Natural killer cell (primary cell): ENCODE results near the gene OSBPL9. TPM values are rescaled to one million over a fixed set of nuclear protein-coding genes. Genes with fewer than 3 reads are reported as not detected.
A peak's percentile ranks its signal among the peaks of the same experiment; 100 is the strongest.

Source experiments
- ATAC-seq, 3 donors: fragments of 150-1000 bp in 2 of 3; fragments of 200-7000 bp in 1 of 3; cut with Tn5 transposase; 1 replicate in 1 of 3; 2 replicates in 2 of 3; pipeline ENCODE4 v1.10.0; 2021; ENCODE audit warnings: mild to moderate bottlenecking in 2 of 3, moderate library complexity in 2 of 3
- DNase-seq, 2 donors: peaks; one replicate each; pipeline versions ENCODE4 v3.0.0 to v3.0.0-alpha.2; 2013 to 2021; ENCODE audit warnings: mixed read lengths in 1 of 2
- H3K27ac ChIP-seq: one replicate; pipeline ENCODE4 v1.5.1; 2013; ENCODE audit warnings: mild to moderate bottlenecking, low read length
- H3K27me3 ChIP-seq: one replicate; pipeline ENCODE4 v1.6.1; 2013; ENCODE audit warnings: low read length; ENCODE audit not compliant: control insufficient read depth, insufficient read depth
- H3K36me3 ChIP-seq: one replicate; pipeline ENCODE4 v1.6.1; 2013; ENCODE audit warnings: low read length; ENCODE audit not compliant: control insufficient read depth, insufficient read depth
- H3K4me1 ChIP-seq: one replicate; pipeline ENCODE4 v1.6.1; 2013; ENCODE audit warnings: low read length; ENCODE audit not compliant: control insufficient read depth, insufficient read depth
- H3K4me3 ChIP-seq: one replicate; pipeline ENCODE4 v1.5.1; 2013; ENCODE audit warnings: low read length
- H3K9me3 ChIP-seq: one replicate; pipeline ENCODE4 v1.6.1; 2013; ENCODE audit warnings: low read length; ENCODE audit not compliant: control insufficient read depth, insufficient read depth
- H3K27ac Mint-ChIP-seq, 2 donors: one replicate each; pipeline ENCODE4 v1.8.0; 2022; ENCODE audit warnings: mild to moderate bottlenecking in 2 of 2, mixed read lengths in 2 of 2, moderate library complexity in 1 of 2
- H3K27me3 Mint-ChIP-seq, 2 donors: one replicate each; pipeline ENCODE4 v1.8.0; 2022; ENCODE audit warnings: low read depth in 2 of 2, mixed read lengths in 2 of 2
- H3K36me3 Mint-ChIP-seq: one replicate; pipeline ENCODE4 v1.8.0; 2022; ENCODE audit warnings: mixed read lengths
- H3K4me1 Mint-ChIP-seq, 2 donors: one replicate each; pipeline ENCODE4 v1.8.0; 2022; ENCODE audit warnings: mixed read lengths in 2 of 2
- H3K4me3 Mint-ChIP-seq: one replicate; pipeline ENCODE4 v1.8.0; 2022; ENCODE audit warnings: mild to moderate bottlenecking, moderate library complexity, mixed read lengths
- H3K9me3 Mint-ChIP-seq, 2 donors: one replicate each; pipeline ENCODE4 v1.8.0; 2022; ENCODE audit warnings: mixed read lengths in 2 of 2
- WGBS: methylation state at CpG from one replicate; pipeline ENCODE4 v1.1.7; 2013; ENCODE audit warnings: missing lambda C conversion rate; ENCODE audit not compliant: insufficient coverage; 5-methylcytosine and 5-hydroxymethylcytosine counted together
- intact Hi-C: fragments of 100-400 bp; cut with micrococcal nuclease; formaldehyde crosslinking; loops from one replicate; pipeline ENCODE4 v1.14.2; 2022
- total RNA-seq, 4 donors: library from RNA; stranded (reverse); fragments of 120-200 nt in 1 of 4; gene quantifications; one replicate each; pipeline versions ENCODE4 v1.2.3 to v1.2.4, GENCODE V29; 2013 to 2022
- TF ChIP-seq, protein P1 (sequence below): fragments of 200-600 bp; IDR thresholded peaks from one replicate; pipeline ENCODE4 v1.8.0; 2022; ENCODE audit warnings: antibody characterized with exemption

OSBPL9 gene
- total RNA-seq, 3 donors from 2014 or later (not counting 1 experiment from before 2014, with no cell fraction given), result 53.0 to 72.6 (median 62.0) TPM

GRCh38 chr1:51729156-51729823 is 112.4 kb downstream of the OSBPL9 start:
- peak; percentile 94 to 99 (median 96) for ATAC-seq
- intact Hi-C loops, result loop anchor here (2.0 kb wide), 1 partner anchor 150 kb away; the partner anchor contains the start of gene NRDC
- H3K4me3 Mint-ChIP-seq, result peak overlapping the region; percentile 92
- H3K27ac ChIP-seq, result peak overlapping the region; percentile 76
- no peaks in the 10 kb centered on the region for H3K27me3 Mint-ChIP-seq
- H3K9me3 Mint-ChIP-seq, result no peaks in the 10 kb centered on the region
- TF ChIP-seq, protein P1, sequence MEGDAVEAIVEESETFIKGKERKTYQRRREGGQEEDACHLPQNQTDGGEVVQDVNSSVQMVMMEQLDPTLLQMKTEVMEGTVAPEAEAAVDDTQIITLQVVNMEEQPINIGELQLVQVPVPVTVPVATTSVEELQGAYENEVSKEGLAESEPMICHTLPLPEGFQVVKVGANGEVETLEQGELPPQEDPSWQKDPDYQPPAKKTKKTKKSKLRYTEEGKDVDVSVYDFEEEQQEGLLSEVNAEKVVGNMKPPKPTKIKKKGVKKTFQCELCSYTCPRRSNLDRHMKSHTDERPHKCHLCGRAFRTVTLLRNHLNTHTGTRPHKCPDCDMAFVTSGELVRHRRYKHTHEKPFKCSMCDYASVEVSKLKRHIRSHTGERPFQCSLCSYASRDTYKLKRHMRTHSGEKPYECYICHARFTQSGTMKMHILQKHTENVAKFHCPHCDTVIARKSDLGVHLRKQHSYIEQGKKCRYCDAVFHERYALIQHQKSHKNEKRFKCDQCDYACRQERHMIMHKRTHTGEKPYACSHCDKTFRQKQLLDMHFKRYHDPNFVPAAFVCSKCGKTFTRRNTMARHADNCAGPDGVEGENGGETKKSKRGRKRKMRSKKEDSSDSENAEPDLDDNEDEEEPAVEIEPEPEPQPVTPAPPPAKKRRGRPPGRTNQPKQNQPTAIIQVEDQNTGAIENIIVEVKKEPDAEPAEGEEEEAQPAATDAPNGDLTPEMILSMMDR, result no peak
- DNase-seq, result peak; percentile 89 to 95
- no peaks in the 10 kb centered on the region for H3K36me3 ChIP-seq
- under 1% methylated on average over 52 of the region's 53 CpGs for WGBS
- H3K4me3 ChIP-seq, result peak overlapping the region; percentile 90
- H3K4me1 Mint-ChIP-seq, result peaks cover 21 to 36% of the 10 kb centered on the region in 2 donors
- H3K9me3 ChIP-seq, result no peaks in the 10 kb centered on the region
- no peaks in the 10 kb centered on the region for H3K27me3 ChIP-seq
- peaks cover 15% of the 10 kb centered on the region for H3K4me1 ChIP-seq
- no peaks in the 10 kb centered on the region for H3K36me3 Mint-ChIP-seq
- H3K27ac Mint-ChIP-seq, result peak overlapping the region; percentile 83 to 90

DNA sequence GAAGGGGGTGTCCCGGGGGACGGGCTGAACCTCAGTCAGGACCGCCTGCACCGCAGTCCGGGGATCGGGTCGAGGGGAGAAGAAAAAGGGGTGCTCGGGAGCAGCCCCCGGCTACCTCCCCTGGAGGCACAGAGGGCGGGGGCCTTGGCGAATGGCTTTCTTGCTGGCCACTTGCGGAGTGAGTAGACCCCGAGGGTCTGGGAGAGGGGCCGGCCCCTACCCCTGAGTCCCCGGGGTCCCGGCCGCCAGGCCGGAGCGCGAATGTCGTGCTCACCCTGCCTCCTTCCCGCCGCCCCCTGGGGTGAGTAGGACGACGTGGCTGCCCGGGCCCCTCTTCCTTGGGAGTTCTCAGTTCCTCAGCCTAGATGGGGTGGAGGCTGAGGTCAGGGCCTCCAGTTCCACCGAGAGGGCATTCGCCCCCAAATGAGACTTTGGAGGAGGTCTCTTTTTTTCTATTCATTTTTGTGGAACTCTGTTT is 113.0 kb downstream of the OSBPL9 start:
- DNase-seq, result no peak
- WGBS, result 0% methylated on average over 28 of the region's 28 CpGs

DNA sequence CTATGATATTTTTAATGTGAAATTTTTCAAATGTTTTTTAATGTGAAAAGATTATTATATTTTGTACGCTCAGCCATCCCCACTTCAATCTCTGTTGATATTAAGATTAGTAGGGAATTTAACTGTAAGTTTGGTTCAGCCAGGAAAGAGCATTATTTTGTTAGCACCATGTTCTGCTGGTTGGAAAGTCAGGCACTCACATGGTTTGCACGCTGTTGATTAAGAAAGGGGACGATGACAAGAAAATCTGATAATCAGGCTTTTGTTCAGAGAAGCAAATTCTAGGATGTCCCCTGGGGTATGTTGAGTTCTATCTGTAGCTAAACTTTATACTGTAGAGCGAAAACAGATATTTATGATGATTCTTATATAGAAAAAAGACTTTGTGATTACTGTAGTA is 115.1 kb downstream of the OSBPL9 start:
- intact Hi-C loops, result no loop called here
- no peak overlapping the region for H3K27ac ChIP-seq
- Mint-ChIP-seq H3K9me3 (no peaks in the 10 kb centered on the region), H3K27me3 (no peaks in the 10 kb centered on the region), H3K4me3 (no peak overlapping the region), H3K27ac (no peak overlapping the region), H3K36me3 (no peaks in the 10 kb centered on the region), H3K4me1 (peaks cover 36 to 48% of the 10 kb centered on the region in 2 donors)
- H3K9me3 ChIP-seq, result no peaks in the 10 kb centered on the region
- no peak for ATAC-seq
- H3K4me1 ChIP-seq, result peaks cover 15% of the 10 kb centered on the region
- H3K36me3 ChIP-seq, result no peaks in the 10 kb centered on the region
- DNase-seq, result no peak
- WGBS, result 85% methylated on average over 2 of the region's 4 CpGs
- TF ChIP-seq, protein P1, result no peak
- no peaks in the 10 kb centered on the region for H3K27me3 ChIP-seq
- H3K4me3 ChIP-seq, result no peak overlapping the region

More for the DNA sequence above, 113.0 kb downstream of the OSBPL9 start:
- H3K9me3 Mint-ChIP-seq, result no peaks in the 10 kb centered on the region
- no peaks in the 10 kb centered on the region for H3K27me3 Mint-ChIP-seq
- Histone ChIP-seq H3K27me3 (no peaks in the 10 kb centered on the region), H3K36me3 (no peaks in the 10 kb centered on the region), H3K9me3 (no peaks in the 10 kb centered on the region), H3K4me1 (peaks cover 15% of the 10 kb centered on the region), H3K4me3 (peak overlapping the region; percentile 88), H3K27ac (peak overlapping the region; percentile 76)
- TF ChIP-seq, protein P1, result no peak
- peak overlapping the region; percentile 83 to 90 for H3K27ac Mint-ChIP-seq
- H3K36me3 Mint-ChIP-seq, result no peaks in the 10 kb centered on the region
- intact Hi-C loops, result loop anchor here (2.0 kb wide), 1 partner anchor 149 kb away; the partner anchor contains the start of gene NRDC
- peak overlapping the region; percentile 92 for H3K4me3 Mint-ChIP-seq
- peaks cover 23 to 39% of the 10 kb centered on the region in 2 donors for H3K4me1 Mint-ChIP-seq
- peak; percentile 5 to 8 (median 8) for ATAC-seq
